A549 treated with Mapracorat at 1 μM for 4 hours (cell line): ENCODE measurements around the gene THAP4. TPM values are rescaled to one million over a fixed set of nuclear protein-coding genes. Genes with fewer than 3 reads are reported as not detected.

Experiments used
- total RNA-seq: library from RNA; stranded (reverse); fragments of 200-300 nt; extraction: Qiagen RNA extraction; gene quantifications from 5 replicates; pipeline ENCODE4 v1.2.3, GENCODE V29; 2022

THAP4 gene
- 62.2 to 78.3 TPM (median 76.9 TPM) in 5 replicates for total RNA-seq

GRCh38 chr2:241637018-241637794 lies at the start of gene THAP4, which contains the start of gene ATG4B:
TSS of gene THAP4 (minus strand) at chr2:241637158. CDS start at chr2:241637017, 141 bp downstream.
TSS of gene ATG4B (plus strand) at chr2:241637693. CDS start at chr2:241637715, 22 bp downstream.

GRCh38 chr2:241558532-241559322 lies 78.2 kb downstream of the THAP4 start, which contains the start of gene BOK:
TSS of gene BOK (plus strand) at chr2:241558745. CDS start at chr2:241559484, 739 bp downstream.

Other genes starting within 250 kb of the THAP4 start
- 91.0 to 120 TPM (median 109 TPM) in 5 replicates for gene STK25, start 128.6 kb downstream of the THAP4 start, total RNA-seq
- 25.6 to 38.0 TPM (median 37.1 TPM) in 5 replicates for gene BOK, start 78.4 kb downstream of the THAP4 start, total RNA-seq
- 42.2 to 69.2 TPM (median 53.1 TPM) in 5 replicates for gene ATG4B, start 535 bp upstream of the THAP4 start, total RNA-seq
- 124 to 147 TPM (median 138 TPM) in 5 replicates for gene DTYMK, start 49.7 kb upstream of the THAP4 start, total RNA-seq
- 19.9 to 24.7 TPM (median 23.5 TPM) in 5 replicates for gene ING5, start 64.9 kb upstream of the THAP4 start, total RNA-seq
- 6.5 to 10.6 TPM (median 8.6 TPM) in 5 replicates for gene D2HGDH, start 97.5 kb upstream of the THAP4 start, total RNA-seq
- gene GAL3ST2, start 139.7 kb upstream of the THAP4 start, total RNA-seq = 0.15 to 0.42 TPM (median 0.25 TPM) in 5 replicates
- 0.10 to 0.42 TPM (median 0.21 TPM) in 5 replicates for gene NEU4, start 172.0 kb upstream of the THAP4 start, total RNA-seq
- gene PDCD1, start 221.7 kb upstream of the THAP4 start, total RNA-seq = not detected in 5 replicates
- not detected in 5 replicates for gene RTP5, start 232.6 kb upstream of the THAP4 start, total RNA-seq